Ovary (tissue), 9 donors: ENCODE data around the gene NSD1. TPM values are rescaled to one million over a fixed set of nuclear protein-coding genes. Genes with fewer than 3 reads are reported as not detected.

ENCODE experiments used
- DNase-seq, 5 donors: peaks; one replicate each; pipeline ENCODE4 v3.0.0-alpha.2; 2019 to 2020
- H3K27ac ChIP-seq, 2 donors: fragments of 200-600 bp; one replicate each; pipeline versions ENCODE4 v1.5.1 to v1.8.0; 2019 to 2022
- H3K27me3 ChIP-seq: fragments of 200-600 bp; one replicate; pipeline ENCODE4 v1.8.0; 2022
- H3K36me3 ChIP-seq: fragments of 200-600 bp; sonication (generic); one replicate; pipeline ENCODE4 v1.5.1; 2019
- H3K4me1 ChIP-seq: one replicate; pipeline ENCODE4 v1.8.1; 2013; ENCODE audit warnings: mild to moderate bottlenecking, moderate library complexity; ENCODE audit not compliant: insufficient read depth
- H3K4me3 ChIP-seq: fragments of 200-600 bp; sonication (generic); one replicate; pipeline ENCODE4 v1.5.1; 2017
- H3K9me3 ChIP-seq, 2 donors: fragments of 200-600 bp in 1 of 2; sonication (generic) in 1 of 2; one replicate each; pipeline versions ENCODE4 v1.5.1 to v1.8.1; 2013 to 2019; ENCODE audit warnings: mild to moderate bottlenecking in 1 of 2, moderate library complexity in 1 of 2
- EP300 ChIP-seq: sonication (generic); formaldehyde crosslinking; IDR thresholded peaks from one replicate; pipeline ENCODE4 v1.6.1; 2017; ENCODE audit warnings: antibody characterized with exemption
- POLR2A ChIP-seq: fragments of 450-650 bp; IDR thresholded peaks from one replicate; pipeline ENCODE4 v1.6.1; 2017; ENCODE audit warnings: antibody characterized with exemption, mild to moderate bottlenecking, moderate library complexity
- WGBS, 3 donors: extraction: QIAGEN DNeasy Blood & Tissue Kit in 1 of 3; methylation state at CpG; one replicate each; pipeline versions ENCODE4 v1.1.5 to v1.1.7; 2013 to 2017; 5-methylcytosine and 5-hydroxymethylcytosine counted together
- intact Hi-C, 4 donors: fragments of 100-400 bp; cut with DNase I; formaldehyde crosslinking; loops; one replicate each; pipeline versions ENCODE4 v1.11.0 to v1.15.1; 2022 to 2023
- polyA plus RNA-seq, 2 donors: library from polyadenylated mRNA; stranded (reverse); fragments of 200-250 nt in 1 of 2; fragments of 350-450 nt in 1 of 2; fragmentation: Illumina TruSeq in 1 of 2; extraction: RNeasy Lipid Tissue Mini Kit (QIAGEN cat#74804) in 1 of 2; gene quantifications; one replicate each; pipeline ENCODE4 v1.2.3, GENCODE V29; 2013 to 2014
- total RNA-seq, 7 donors: library from RNA; depleted of rRNA in 2 of 7; stranded (reverse); fragments of >200 nt in 2 of 7; fragmentation: NEBNext Ultra II Directional in 3 of 7; extraction: Animal tissue kit (Norgen Biotek cat#: 25700) in 3 of 7; gene quantifications; one replicate each; pipeline versions ENCODE4 v1.1.0 to v1.2.4, GENCODE V29; 2016 to 2023
- TF ChIP-seq, protein P1 (sequence below), 3 donors: fragments of 450-650 bp in 2 of 3; fragments of 200-600 bp in 1 of 3; IDR thresholded peaks; one replicate each; pipeline versions ENCODE4 v1.5.1 to v1.8.0; 2016 to 2022; ENCODE audit warnings: antibody characterized with exemption in 3 of 3, mild to moderate bottlenecking in 1 of 3
- donor health status: DM: no; HTN: no; CAD: no; lungs with moderate emphysema.
- donor health status: DM: no; HTN: no; CAD: no.
- donor health status: Bipolar disorder and iron deficiency.
- donor health status: DM: yes; HTN: yes; CAD: no.
- donor health status: DM: no; HTN: no; CAD: no.
- donor health status: DM: yes; HTN: yes; CAD: no.

The NSD1 gene
- total and polyA plus RNA-seq, 9 donors = 11.5 to 110 (median 75.5) TPM

DNA sequence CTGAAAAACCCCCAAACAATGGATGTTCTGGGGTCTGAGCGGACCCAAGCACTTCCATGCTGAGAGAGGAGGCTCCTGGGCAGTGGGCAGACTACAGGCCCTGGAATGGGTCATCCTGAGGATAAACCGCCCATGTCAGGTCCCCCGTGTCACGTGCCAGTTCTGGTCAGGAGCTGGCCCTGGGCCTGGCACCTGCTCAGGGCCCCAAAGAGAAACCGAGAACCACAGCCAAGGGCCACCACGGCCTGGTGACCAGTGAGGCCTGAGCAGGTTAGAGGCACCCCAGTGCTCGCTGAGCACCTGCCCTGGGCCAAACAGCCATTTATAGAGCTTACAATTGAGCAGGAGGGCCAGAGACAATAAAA, 202.1 kb downstream of the NSD1 start:
- TF ChIP-seq POLR2A (no peak), EP300 (no peak)
- TF ChIP-seq, protein P1, sequence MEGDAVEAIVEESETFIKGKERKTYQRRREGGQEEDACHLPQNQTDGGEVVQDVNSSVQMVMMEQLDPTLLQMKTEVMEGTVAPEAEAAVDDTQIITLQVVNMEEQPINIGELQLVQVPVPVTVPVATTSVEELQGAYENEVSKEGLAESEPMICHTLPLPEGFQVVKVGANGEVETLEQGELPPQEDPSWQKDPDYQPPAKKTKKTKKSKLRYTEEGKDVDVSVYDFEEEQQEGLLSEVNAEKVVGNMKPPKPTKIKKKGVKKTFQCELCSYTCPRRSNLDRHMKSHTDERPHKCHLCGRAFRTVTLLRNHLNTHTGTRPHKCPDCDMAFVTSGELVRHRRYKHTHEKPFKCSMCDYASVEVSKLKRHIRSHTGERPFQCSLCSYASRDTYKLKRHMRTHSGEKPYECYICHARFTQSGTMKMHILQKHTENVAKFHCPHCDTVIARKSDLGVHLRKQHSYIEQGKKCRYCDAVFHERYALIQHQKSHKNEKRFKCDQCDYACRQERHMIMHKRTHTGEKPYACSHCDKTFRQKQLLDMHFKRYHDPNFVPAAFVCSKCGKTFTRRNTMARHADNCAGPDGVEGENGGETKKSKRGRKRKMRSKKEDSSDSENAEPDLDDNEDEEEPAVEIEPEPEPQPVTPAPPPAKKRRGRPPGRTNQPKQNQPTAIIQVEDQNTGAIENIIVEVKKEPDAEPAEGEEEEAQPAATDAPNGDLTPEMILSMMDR (IDR thresholded peaks at IDR 0.05) = no peak
- Histone ChIP-seq H3K4me3 (no peak overlapping the region), H3K9me3 (no peaks in the 10 kb centered on the region), H3K4me1 (no peaks in the 10 kb centered on the region), H3K36me3 (no peaks in the 10 kb centered on the region), H3K27ac (no peak overlapping the region), H3K27me3 (no peaks in the 10 kb centered on the region)
- no peak for DNase-seq
- intact Hi-C loops = no loop called here
- 88 to 92% (median 91%) methylated on average over 7 of the region's 7 CpGs for WGBS, 3 donors

DNA sequence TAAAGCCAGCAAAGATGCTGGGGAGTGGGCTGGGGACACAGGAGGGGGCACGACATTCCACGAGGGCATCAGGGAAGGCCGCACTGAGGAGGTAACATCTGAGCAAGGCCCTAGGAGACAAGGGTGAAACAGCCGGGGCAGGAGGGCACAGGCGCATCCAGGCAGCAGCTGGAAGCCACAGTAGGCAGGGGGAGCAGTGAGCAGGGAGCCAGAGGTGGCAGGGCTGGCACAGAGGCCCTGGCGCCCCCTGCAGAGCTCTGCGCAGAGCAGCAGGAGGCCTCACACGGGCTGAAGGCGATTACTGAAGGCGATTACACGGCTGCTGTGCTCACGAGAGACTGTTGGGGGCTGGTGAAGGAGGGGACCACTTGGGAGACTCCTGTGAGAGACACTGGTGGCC, 202.5 kb downstream of the NSD1 start:
- WGBS, 3 donors = 63 to 68% (median 63%) methylated on average over 12 of the region's 12 CpGs
- intact Hi-C loops = no loop called here
- Histone ChIP-seq H3K4me3 (no peak overlapping the region), H3K9me3 (no peaks in the 10 kb centered on the region), H3K4me1 (no peaks in the 10 kb centered on the region), H3K27me3 (no peaks in the 10 kb centered on the region), H3K36me3 (no peaks in the 10 kb centered on the region), H3K27ac (no peak overlapping the region)
- DNase-seq = no peak
- TF ChIP-seq EP300 (no peak), POLR2A (no peak)
- TF ChIP-seq, protein P1 (IDR thresholded peaks at IDR 0.05) = no peak

DNA sequence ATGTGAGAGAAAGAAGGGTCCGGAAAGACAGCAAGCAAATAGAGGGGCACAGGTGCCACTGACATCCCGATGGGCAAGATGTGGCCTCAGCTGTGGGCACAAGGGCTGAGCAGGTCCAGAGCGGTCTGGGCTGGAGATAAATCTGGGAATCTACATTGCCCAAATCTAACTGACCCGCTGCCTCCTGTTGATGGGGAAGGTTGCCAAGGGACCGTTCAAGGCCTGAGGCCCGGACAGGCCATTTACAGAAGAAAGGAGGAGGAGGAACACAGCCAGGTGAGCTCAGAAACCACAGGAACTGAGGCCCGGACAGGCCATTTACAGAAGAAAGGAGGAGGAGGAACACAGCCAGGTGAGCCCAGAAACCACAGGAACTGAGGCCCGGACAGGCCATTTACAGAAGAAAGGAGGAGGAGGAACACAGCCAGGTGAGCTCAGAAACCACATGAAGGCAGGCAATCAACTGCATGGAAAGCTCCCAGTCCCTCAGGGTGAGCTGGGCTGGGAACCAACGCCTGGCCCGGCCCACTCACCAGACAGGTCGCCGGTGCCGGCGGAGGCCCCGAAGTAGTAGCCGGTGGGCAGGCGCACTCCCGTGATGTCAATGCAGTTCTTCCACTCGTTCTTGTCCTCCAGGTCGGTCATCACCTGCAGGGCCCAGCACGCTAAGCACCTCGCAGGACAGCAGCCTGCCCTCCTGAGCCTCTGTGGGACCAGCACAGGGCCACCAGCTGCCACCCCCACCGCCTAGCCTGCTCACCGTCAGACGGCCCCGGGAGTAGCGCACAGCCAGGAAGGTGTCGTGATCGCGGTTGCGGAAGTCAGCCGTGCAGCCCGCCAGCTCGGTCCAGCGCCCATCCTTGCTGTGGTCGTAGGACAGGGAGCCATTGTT, 203.3 kb downstream of the NSD1 start:
- no peak for DNase-seq
- intact Hi-C loops = no loop called here
- TF ChIP-seq POLR2A = no peak
- TF ChIP-seq, protein P1 (IDR thresholded peaks at IDR 0.05) = no peak
- TF ChIP-seq EP300 = no peak
- WGBS, 3 donors = 90 to 93% (median 91%) methylated on average over 35 to 36 of the region's 36 CpGs
- H3K4me3 ChIP-seq = no peak overlapping the region
- no peaks in the 10 kb centered on the region for H3K4me1 ChIP-seq
- H3K27ac ChIP-seq = no peak overlapping the region
- no peaks in the 10 kb centered on the region for H3K27me3 ChIP-seq
- H3K36me3 ChIP-seq = no peaks in the 10 kb centered on the region
- no peaks in the 10 kb centered on the region for H3K9me3 ChIP-seq

DNA sequence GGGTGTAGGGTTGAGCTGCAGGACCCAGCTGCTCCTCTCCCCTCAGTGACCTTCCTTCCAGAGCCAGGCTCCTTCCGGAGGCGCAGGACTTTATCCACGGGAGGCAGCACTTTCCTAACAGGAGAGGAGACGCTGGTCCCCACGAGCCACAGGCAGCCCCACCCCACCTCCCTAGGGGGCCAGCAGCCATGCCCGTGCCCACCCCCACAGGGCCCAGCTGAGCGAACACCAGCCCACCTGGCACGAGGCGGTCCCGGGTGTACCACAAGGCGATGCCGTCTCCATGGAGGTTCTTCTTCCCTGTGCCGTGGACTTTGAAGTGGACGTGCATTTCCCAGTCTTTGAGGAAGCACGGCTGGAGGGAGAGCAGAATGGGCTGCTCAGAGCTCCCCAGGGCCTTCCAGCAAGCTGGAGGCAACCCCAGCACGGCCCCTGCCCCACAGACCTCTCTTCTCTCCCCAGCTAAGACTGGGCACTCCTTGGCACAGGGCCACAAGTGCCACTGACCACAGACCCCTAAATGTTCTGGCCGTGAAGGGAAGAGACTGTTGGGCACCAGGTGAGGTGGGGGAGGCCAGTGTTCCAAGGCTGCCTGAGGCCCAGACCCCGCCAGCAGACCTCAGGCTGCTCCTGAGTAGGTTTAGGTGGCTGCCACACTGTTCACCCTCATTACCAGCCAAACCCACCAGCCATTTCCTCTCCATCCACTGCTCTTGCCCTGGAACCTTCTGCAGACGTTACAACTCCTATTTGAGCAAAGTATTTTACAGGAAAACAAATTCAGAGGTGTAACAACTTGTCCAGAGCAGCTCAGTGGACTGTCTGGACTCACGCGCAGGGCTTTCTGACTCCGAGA, 204.9 kb downstream of the NSD1 start:
- Histone ChIP-seq H3K4me3 (no peak overlapping the region), H3K27me3 (no peaks in the 10 kb centered on the region), H3K4me1 (no peaks in the 10 kb centered on the region), H3K27ac (no peak overlapping the region), H3K36me3 (no peaks in the 10 kb centered on the region), H3K9me3 (no peaks in the 10 kb centered on the region)
- no peak for DNase-seq
- TF ChIP-seq, protein P1 (IDR thresholded peaks at IDR 0.05) = no peak
- no peak for TF ChIP-seq EP300
- no peak for TF ChIP-seq POLR2A
- intact Hi-C loops = no loop called here
- WGBS, 3 donors = 83 to 88% (median 85%) methylated on average over 22 of the region's 22 CpGs
